HEK293T (cell line): ENCODE data around the gene MBOAT7.

Source experiments
- BHLHE40 ChIP-seq: fragments of 450-650 bp; IDR thresholded peaks from 2 replicates; pipeline ENCODE4 v1.6.1; 2016; ENCODE audit warnings: mild to moderate bottlenecking, moderate library complexity, borderline replicate concordance
- FOXK2 ChIP-seq: fragments of 450-650 bp; IDR thresholded peaks from 2 replicates; pipeline ENCODE4 v1.6.1; 2016; ENCODE audit warnings: mild to moderate bottlenecking
- SUZ12 ChIP-seq: fragments of 450-650 bp; IDR thresholded peaks from 2 replicates; pipeline ENCODE4 v1.6.1; 2016; ENCODE audit warnings: mild to moderate bottlenecking
- TARDBP ChIP-seq: fragments of 450-650 bp; IDR thresholded peaks from 2 replicates; pipeline ENCODE4 v1.6.1; 2016

GRCh38 chr19:54156953-54157352 lies 32.4 kb downstream of the MBOAT7 start:
- TF ChIP-seq SUZ12 (no peak), TARDBP (no peak), BHLHE40 (no peak), FOXK2 (no peak)
